Ishikawa (cell line): ENCODE measurements around the gene SAP130.

Experiments
- CEBPB ChIP-seq: IDR thresholded peaks from 2 replicates; pipeline ENCODE4 v1.6.1; 2012
- CREB1 ChIP-seq: IDR thresholded peaks from 2 replicates; pipeline ENCODE4 v1.6.1; 2012; ENCODE audit warnings: low read depth
- EGR1 ChIP-seq: IDR thresholded peaks from 2 replicates; pipeline ENCODE4 v1.6.1; 2012
- EP300 ChIP-seq: IDR thresholded peaks from 2 replicates; pipeline ENCODE4 v1.6.1; 2012; ENCODE audit warnings: borderline replicate concordance
- MAX ChIP-seq: IDR thresholded peaks from 2 replicates; pipeline ENCODE4 v1.6.1; 2012
- NFIC ChIP-seq: IDR thresholded peaks from 2 replicates; pipeline ENCODE4 v1.6.1; 2012
- RAD21 ChIP-seq: IDR thresholded peaks from 2 replicates; pipeline ENCODE4 v1.6.1; 2012; ENCODE audit warnings: low read depth
- TCF12 ChIP-seq: IDR thresholded peaks from 2 replicates; pipeline ENCODE4 v1.6.1; 2012; ENCODE audit warnings: low read depth
- USF1 ChIP-seq: IDR thresholded peaks from 2 replicates; pipeline ENCODE4 v1.6.1; 2012
- TF ChIP-seq, protein P1 (sequence below): IDR thresholded peaks from 2 replicates; pipeline ENCODE4 v1.6.1; 2012; ENCODE audit warnings: low read depth, mild to moderate bottlenecking

- TF ChIP-seq CEBPB (no peak), USF1 (no peak), EP300 (no peak), NFIC (no peak), TCF12 (no peak), CREB1 (no peak), RAD21 (no peak), EGR1 (no peak), MAX (no peak)
- TF ChIP-seq, protein P1, sequence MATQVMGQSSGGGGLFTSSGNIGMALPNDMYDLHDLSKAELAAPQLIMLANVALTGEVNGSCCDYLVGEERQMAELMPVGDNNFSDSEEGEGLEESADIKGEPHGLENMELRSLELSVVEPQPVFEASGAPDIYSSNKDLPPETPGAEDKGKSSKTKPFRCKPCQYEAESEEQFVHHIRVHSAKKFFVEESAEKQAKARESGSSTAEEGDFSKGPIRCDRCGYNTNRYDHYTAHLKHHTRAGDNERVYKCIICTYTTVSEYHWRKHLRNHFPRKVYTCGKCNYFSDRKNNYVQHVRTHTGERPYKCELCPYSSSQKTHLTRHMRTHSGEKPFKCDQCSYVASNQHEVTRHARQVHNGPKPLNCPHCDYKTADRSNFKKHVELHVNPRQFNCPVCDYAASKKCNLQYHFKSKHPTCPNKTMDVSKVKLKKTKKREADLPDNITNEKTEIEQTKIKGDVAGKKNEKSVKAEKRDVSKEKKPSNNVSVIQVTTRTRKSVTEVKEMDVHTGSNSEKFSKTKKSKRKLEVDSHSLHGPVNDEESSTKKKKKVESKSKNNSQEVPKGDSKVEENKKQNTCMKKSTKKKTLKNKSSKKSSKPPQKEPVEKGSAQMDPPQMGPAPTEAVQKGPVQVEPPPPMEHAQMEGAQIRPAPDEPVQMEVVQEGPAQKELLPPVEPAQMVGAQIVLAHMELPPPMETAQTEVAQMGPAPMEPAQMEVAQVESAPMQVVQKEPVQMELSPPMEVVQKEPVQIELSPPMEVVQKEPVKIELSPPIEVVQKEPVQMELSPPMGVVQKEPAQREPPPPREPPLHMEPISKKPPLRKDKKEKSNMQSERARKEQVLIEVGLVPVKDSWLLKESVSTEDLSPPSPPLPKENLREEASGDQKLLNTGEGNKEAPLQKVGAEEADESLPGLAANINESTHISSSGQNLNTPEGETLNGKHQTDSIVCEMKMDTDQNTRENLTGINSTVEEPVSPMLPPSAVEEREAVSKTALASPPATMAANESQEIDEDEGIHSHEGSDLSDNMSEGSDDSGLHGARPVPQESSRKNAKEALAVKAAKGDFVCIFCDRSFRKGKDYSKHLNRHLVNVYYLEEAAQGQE: no peak
Measured at GRCh38 chr2:128039535-128039934, 11.7 kb upstream of the SAP130 start.
